Measurements from ENCODE around the gene GCSAML. TPM values are rescaled to one million over a fixed set of nuclear protein-coding genes. Genes with fewer than 3 reads are reported as not detected.

GCSAML gene
- total and polyA plus RNA-seq, 2 of the 13 experiments (the other 11 are each of a cell fraction or from before 2014, with no cell fraction given): not detected

GRCh38 chr1:247613405-247613804, 64.5 kb downstream of the GCSAML start:
- FAIRE-seq: no peak
- H3K4me3 ChIP-seq (replicated peaks in 1 of 3; ENCODE audit: insufficient read depth in 1 of 3, low read depth in 2 of 3, low read length in 3 of 3): no peak overlapping the region
- CTCF ChIA-PET (ENCODE audit: low intra/inter-chr PET ratio, low total read pairs): no interaction called here
- no TSS peak for BruUV-seq (replicated peaks)
- 0% methylated on average over 1 of the region's 1 CpG for WGBS (ENCODE audit: low lambda C conversion rate)
- TF ChIP-seq ZNF570 (CRISPR knock-in tag; IDR thresholded peaks at IDR 0.05; ENCODE audit: borderline replicate concordance) (no peak), NFYC (CRISPR knock-in tag; IDR thresholded peaks at IDR 0.05) (no peak), ZNF788 (CRISPR knock-in tag; IDR thresholded peaks at IDR 0.05; ENCODE audit: borderline replicate concordance) (no peak), CERS6 (CRISPR knock-in tag; IDR thresholded peaks at IDR 0.05) (no peak), SOX13 (IDR thresholded peaks at IDR 0.05) (no peak), SOX13 (CRISPR knock-in tag; conservative IDR thresholded peaks at IDR 0.05 in 1 of 2, IDR thresholded peaks at IDR 0.05 in 1 of 2) (no peak), HNF4A (CRISPR knock-in tag; IDR thresholded peaks at IDR 0.05) (no peak), CSRNP1 (CRISPR knock-in tag; IDR thresholded peaks at IDR 0.05) (no peak), ESRRA (CRISPR knock-in tag; IDR thresholded peaks at IDR 0.05; ENCODE audit: low read depth) (no peak), BRD4 (CRISPR knock-in tag; IDR thresholded peaks at IDR 0.05) (no peak), ZNF367 (CRISPR knock-in tag; IDR thresholded peaks at IDR 0.05; ENCODE audit: borderline replicate concordance) (no peak), ZKSCAN1 (IDR thresholded peaks at IDR 0.05; ENCODE audit: low read length) (no peak)
- TF ChIP-seq, protein P1, sequence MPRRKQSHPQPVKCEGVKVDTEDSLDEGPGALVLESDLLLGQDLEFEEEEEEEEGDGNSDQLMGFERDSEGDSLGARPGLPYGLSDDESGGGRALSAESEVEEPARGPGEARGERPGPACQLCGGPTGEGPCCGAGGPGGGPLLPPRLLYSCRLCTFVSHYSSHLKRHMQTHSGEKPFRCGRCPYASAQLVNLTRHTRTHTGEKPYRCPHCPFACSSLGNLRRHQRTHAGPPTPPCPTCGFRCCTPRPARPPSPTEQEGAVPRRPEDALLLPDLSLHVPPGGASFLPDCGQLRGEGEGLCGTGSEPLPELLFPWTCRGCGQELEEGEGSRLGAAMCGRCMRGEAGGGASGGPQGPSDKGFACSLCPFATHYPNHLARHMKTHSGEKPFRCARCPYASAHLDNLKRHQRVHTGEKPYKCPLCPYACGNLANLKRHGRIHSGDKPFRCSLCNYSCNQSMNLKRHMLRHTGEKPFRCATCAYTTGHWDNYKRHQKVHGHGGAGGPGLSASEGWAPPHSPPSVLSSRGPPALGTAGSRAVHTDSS (CRISPR knock-in tag; conservative IDR thresholded peaks at IDR 0.05): no peak
- TF ChIP-seq, protein P2, sequence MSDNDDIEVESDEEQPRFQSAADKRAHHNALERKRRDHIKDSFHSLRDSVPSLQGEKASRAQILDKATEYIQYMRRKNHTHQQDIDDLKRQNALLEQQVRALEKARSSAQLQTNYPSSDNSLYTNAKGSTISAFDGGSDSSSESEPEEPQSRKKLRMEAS (IDR thresholded peaks at IDR 0.05): no peak
- H3K79me2 ChIP-seq (ENCODE audit: insufficient read depth, low read length): no peaks in the 10 kb centered on the region
- no peak overlapping the region for H3K27ac ChIP-seq (ENCODE audit: extremely low read length, insufficient read depth, low read length)
- no peak for ATAC-seq
- no peaks in the 10 kb centered on the region for H3K27me3 ChIP-seq (ENCODE audit: control insufficient read depth in 1 of 2, insufficient read depth in 2 of 2, low read length in 2 of 2)
- intact Hi-C loops (cut with micrococcal nuclease; ENCODE audit: unreplicated experiment) (no loop called here), in situ Hi-C loops (cut with HindIII; ENCODE audit: extremely low pct_ligation_motif_present, low pct_unique_long_range_greater_than_20kb) (no loop called here)
- no peaks in the 10 kb centered on the region for H3K36me3 ChIP-seq (replicated peaks in 1 of 2; ENCODE audit: control insufficient read depth in 1 of 2, insufficient read depth in 2 of 2, low read length in 2 of 2)
- no peak for DNase-seq (ENCODE audit: low spot score)
- no peaks in the 10 kb centered on the region for H3K4me1 ChIP-seq (ENCODE audit: insufficient read depth, low read length)
- H4K20me1 ChIP-seq (ENCODE audit: insufficient read depth, low read length): no peaks in the 10 kb centered on the region
- POLR2A ChIA-PET: no interaction called here
- H3K4me2 ChIP-seq (ENCODE audit: low read depth, low read length): no peak overlapping the region
- H3K9me3 ChIP-seq (ENCODE audit: low read length): no peaks in the 10 kb centered on the region
- no peak overlapping the region for H3K9ac ChIP-seq (ENCODE audit: insufficient read depth, low read depth, low read length)
- H2AFZ ChIP-seq (ENCODE audit: low read length): no peak overlapping the region

Data from HepG2 (cell line).